PC-3 (cell line): Measurements from ENCODE around the gene EPS8. TPM values are rescaled to one million over a fixed set of nuclear protein-coding genes. Genes with fewer than 3 reads are reported as not detected.

Source experiments
- ATAC-seq: fragments of 200-7000 bp; cut with Tn5 transposase; 2 replicates; pipeline ENCODE4 v1.9.1; 2020; ENCODE audit warnings: mild to moderate bottlenecking, moderate library complexity
- BruUV-seq: library from RNA; stranded (reverse); fragments of 400-500 nt; replicated peaks from 2 replicates; lab custom pipeline; 2021; lab: Mats Ljungman, UMichigan
- CTCF ChIA-PET: fragments of 300-600 bp; sonication (Branson Sonifier 250); formaldehyde crosslinking; loops from one replicate; lab custom pipeline; 2022; ENCODE audit warnings: antibody characterized with exemption; lab: Charles Lee
- POLR2A ChIA-PET: fragments of 300-600 bp; sonication (Branson Sonifier 250); formaldehyde crosslinking; loops from one replicate; lab custom pipeline; 2022; ENCODE audit warnings: antibody characterized with exemption; ENCODE audit not compliant: unreplicated experiment; lab: Charles Lee
- DNase-seq: peaks from one replicate; pipeline ENCODE4 v3.0.0-alpha.2; 2015
- H2AFZ ChIP-seq: fragments of 300-600 bp; sonication (generic); 2 replicates; pipeline ENCODE4 v1.6.0; 2016; ENCODE audit warnings: antibody characterized with exemption, low read length
- H3F3A ChIP-seq: fragments of 300-600 bp; sonication (generic); one replicate; pipeline ENCODE4 v1.6.0; 2017; ENCODE audit warnings: antibody characterized with exemption, low read length, control low read depth, mild to moderate bottlenecking; ENCODE audit not compliant: unreplicated experiment
- H3K27ac ChIP-seq: fragments of 300-600 bp; sonication (generic); 2 replicates; pipeline ENCODE4 v1.5.1; 2016; ENCODE audit warnings: mild to moderate bottlenecking, low read length
- H3K27me3 ChIP-seq: fragments of 300-600 bp; sonication (generic); 2 replicates; pipeline ENCODE4 v1.6.1; 2016; ENCODE audit warnings: low read length, mixed read lengths
- H3K36me3 ChIP-seq: fragments of 300-600 bp; sonication (generic); 2 replicates; pipeline ENCODE4 v1.6.1; 2016; ENCODE audit warnings: low read depth, mixed run types, low read length, mixed read lengths
- H3K4me1 ChIP-seq: fragments of 300-600 bp; sonication (generic); 2 replicates; pipeline ENCODE4 v1.5.1; 2016; ENCODE audit warnings: low read length; ENCODE audit not compliant: insufficient read depth
- H3K4me2 ChIP-seq: fragments of 300-600 bp; sonication (generic); 2 replicates; pipeline ENCODE4 v1.6.0; 2016; ENCODE audit warnings: low read length
- H3K4me3 ChIP-seq: fragments of 300-600 bp; sonication (generic); 2 replicates; pipeline ENCODE4 v1.5.1; 2016; ENCODE audit warnings: mild to moderate bottlenecking, low read length, mixed read lengths
- H3K79me2 ChIP-seq: fragments of 300-600 bp; sonication (generic); 2 replicates; pipeline ENCODE4 v1.6.1; 2017; ENCODE audit warnings: low read length, mixed read lengths
- H3K9ac ChIP-seq: fragments of 300-600 bp; sonication (generic); 2 replicates; pipeline ENCODE4 v1.6.0; 2016; ENCODE audit warnings: mild to moderate bottlenecking, low read length
- H3K9me2 ChIP-seq: fragments of 300-600 bp; sonication (generic); replicated peaks from 2 replicates; pipeline ENCODE4 v1.6.1; 2016; ENCODE audit warnings: mixed run types, low read length, mixed read lengths
- H3K9me3 ChIP-seq: fragments of 300-600 bp; sonication (generic); 2 replicates; pipeline ENCODE4 v1.6.1; 2016; ENCODE audit warnings: low read length, mixed read lengths
- H4K20me1 ChIP-seq: fragments of 300-600 bp; sonication (generic); 2 replicates; pipeline ENCODE4 v1.6.1; 2016; ENCODE audit warnings: low read length, mixed read lengths
- EZH2 ChIP-seq: fragments of 300-600 bp; sonication (generic); IDR thresholded peaks from one replicate; pipeline ENCODE4 v1.6.1; 2017; ENCODE audit warnings: antibody characterized with exemption, mild to moderate bottlenecking, low read length; ENCODE audit not compliant: unreplicated experiment
- EZH2phosphoT487 ChIP-seq: fragments of 300-600 bp; sonication (generic); IDR thresholded peaks from 2 replicates; pipeline ENCODE4 v1.6.1; 2018; ENCODE audit warnings: mild to moderate bottlenecking, antibody characterized with exemption, low read length, borderline replicate concordance
- intact Hi-C: fragments of 100-400 bp; cut with micrococcal nuclease; formaldehyde crosslinking; loops from 2 replicates; pipeline ENCODE4 v1.9.0; 2023
- total RNA-seq: library from RNA; depleted of rRNA; stranded (reverse); fragments of >200 nt; gene quantifications from 2 replicates; pipeline ENCODE4 v1.2.3, GENCODE V29; 2014
- TF ChIP-seq, protein P1 (sequence below): fragments of 300-600 bp; sonication (generic); conservative IDR thresholded peaks from 2 replicates; pipeline ENCODE4 v1.5.1; 2017; ENCODE audit warnings: antibody characterized with exemption, low read depth, mild to moderate bottlenecking, low read length

EPS8 gene
- total RNA-seq, 1 experiment from 2014 or later: 47.4 TPM

DNA sequence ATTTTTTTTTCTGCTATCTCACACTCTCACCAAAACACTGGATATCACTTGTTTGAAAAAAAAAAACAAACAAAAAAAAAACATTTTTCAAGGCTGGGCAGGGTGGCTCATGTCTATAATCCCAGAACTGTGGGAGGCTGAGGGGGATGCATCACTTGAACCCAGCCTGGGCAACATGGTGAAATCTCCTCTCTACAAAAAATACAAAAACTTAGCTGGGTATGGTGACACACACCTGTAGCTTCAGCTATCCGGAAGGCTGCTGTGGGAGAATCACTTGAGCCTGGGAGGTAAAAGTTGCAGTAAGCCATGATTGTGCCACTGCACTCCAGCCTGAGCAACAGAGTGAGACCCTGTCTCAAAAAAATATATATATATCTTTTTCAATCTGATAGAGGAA, 66.2 kb downstream of the EPS8 start:
- Histone ChIP-seq H3K4me3 (no peak overlapping the region), H3F3A (no peaks in the 10 kb centered on the region), H3K27me3 (no peaks in the 10 kb centered on the region), H3K9me3 (no peaks in the 10 kb centered on the region), H3K9me2 (no peaks in the 10 kb centered on the region), H3K36me3 (no peaks in the 10 kb centered on the region), H3K9ac (no peak overlapping the region), H3K79me2 (peaks cover 28% of the 10 kb centered on the region), H3K27ac (no peak overlapping the region), H3K4me2 (no peak overlapping the region), H2AFZ (no peak overlapping the region), H3K4me1 (peaks cover 30% of the 10 kb centered on the region), H4K20me1 (no peaks in the 10 kb centered on the region)
- intact Hi-C loops: no loop called here
- ATAC-seq (no peak), DNase-seq (no peak)
- POLR2A ChIA-PET: no interaction called here
- CTCF ChIA-PET: no interaction called here
- BruUV-seq: no TSS peak
- TF ChIP-seq EZH2phosphoT487: no peak
- TF ChIP-seq, protein P1, sequence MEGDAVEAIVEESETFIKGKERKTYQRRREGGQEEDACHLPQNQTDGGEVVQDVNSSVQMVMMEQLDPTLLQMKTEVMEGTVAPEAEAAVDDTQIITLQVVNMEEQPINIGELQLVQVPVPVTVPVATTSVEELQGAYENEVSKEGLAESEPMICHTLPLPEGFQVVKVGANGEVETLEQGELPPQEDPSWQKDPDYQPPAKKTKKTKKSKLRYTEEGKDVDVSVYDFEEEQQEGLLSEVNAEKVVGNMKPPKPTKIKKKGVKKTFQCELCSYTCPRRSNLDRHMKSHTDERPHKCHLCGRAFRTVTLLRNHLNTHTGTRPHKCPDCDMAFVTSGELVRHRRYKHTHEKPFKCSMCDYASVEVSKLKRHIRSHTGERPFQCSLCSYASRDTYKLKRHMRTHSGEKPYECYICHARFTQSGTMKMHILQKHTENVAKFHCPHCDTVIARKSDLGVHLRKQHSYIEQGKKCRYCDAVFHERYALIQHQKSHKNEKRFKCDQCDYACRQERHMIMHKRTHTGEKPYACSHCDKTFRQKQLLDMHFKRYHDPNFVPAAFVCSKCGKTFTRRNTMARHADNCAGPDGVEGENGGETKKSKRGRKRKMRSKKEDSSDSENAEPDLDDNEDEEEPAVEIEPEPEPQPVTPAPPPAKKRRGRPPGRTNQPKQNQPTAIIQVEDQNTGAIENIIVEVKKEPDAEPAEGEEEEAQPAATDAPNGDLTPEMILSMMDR: no peak
- no peak for TF ChIP-seq EZH2

DNA sequence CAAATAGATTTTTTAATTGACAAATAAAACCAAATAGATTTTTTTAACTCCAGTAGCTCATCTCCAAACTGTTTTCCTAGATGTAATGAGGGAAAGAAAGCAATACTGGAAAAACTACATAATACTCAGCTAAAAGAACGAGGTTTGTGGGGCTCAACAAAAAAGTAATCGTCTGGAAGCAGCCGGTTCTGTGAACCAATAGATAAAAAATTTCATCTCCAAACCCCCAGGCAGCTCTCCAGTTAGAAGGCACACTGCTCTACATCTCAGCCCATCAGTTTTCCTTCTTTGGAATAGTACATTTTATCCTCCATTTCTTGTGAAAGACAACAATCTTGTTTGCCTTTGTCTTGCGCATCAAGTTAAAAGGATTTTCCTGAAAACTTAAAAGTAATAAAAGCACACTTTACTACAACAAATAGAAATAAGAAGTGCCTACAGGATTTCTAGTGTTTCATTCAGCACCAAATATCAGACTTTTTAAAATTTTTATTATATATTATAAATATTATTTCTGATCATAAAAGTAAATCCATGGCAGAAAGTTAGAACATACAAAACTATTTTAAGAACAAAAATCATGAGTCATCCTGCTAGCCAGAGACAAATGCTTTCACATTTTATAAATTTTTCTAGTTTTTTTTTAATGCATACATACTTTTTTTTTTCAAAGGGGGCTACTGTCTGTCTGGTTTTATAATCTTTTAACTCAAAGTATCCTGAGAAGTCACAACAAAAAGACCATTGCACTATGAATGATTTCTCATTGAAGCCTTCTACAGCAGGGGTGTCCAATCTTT, 67.7 kb downstream of the EPS8 start:
- Histone ChIP-seq H2AFZ (no peak overlapping the region), H3K9me3 (no peaks in the 10 kb centered on the region), H4K20me1 (no peaks in the 10 kb centered on the region), H3K4me1 (peaks cover 37% of the 10 kb centered on the region), H3F3A (no peaks in the 10 kb centered on the region), H3K4me3 (no peak overlapping the region), H3K27me3 (no peaks in the 10 kb centered on the region), H3K4me2 (no peak overlapping the region), H3K27ac (no peak overlapping the region), H3K9ac (no peak overlapping the region), H3K36me3 (no peaks in the 10 kb centered on the region), H3K79me2 (peaks cover 36% of the 10 kb centered on the region), H3K9me2 (no peaks in the 10 kb centered on the region)
- TF ChIP-seq EZH2phosphoT487: no peak
- TF ChIP-seq, protein P1: no peak
- TF ChIP-seq EZH2: no peak
- ChIA-PET POLR2A (no interaction called here), CTCF (no interaction called here)
- intact Hi-C loops: no loop called here
- ATAC-seq (no peak), DNase-seq (no peak)
- no TSS peak for BruUV-seq

DNA sequence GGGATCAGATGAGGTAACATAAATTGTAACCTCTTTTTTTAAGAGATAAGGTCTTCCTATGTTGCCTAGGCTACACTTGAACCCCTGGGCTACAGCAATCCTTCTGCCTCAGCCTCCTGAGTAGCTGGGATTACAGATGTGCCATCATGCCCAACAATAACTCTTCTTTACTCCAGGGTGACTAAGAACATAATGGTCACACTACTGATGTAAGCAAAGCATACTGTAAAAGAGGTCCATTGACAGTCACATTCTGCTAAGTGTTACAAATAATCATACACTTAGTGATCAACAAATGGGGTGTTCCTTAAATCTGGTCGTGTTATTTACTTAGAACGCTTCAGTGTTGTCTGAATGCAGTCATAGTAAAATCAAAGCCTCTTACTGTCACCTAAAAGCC, 68.9 kb downstream of the EPS8 start:
- Histone ChIP-seq H3K4me3 (no peak overlapping the region), H3K9me3 (no peaks in the 10 kb centered on the region), H3K4me1 (peaks cover 40% of the 10 kb centered on the region), H4K20me1 (no peaks in the 10 kb centered on the region), H3K27ac (no peak overlapping the region), H3K79me2 (peaks cover 40% of the 10 kb centered on the region), H3K9ac (no peak overlapping the region), H3F3A (no peaks in the 10 kb centered on the region), H3K9me2 (no peaks in the 10 kb centered on the region), H3K36me3 (no peaks in the 10 kb centered on the region), H2AFZ (no peak overlapping the region), H3K4me2 (no peak overlapping the region), H3K27me3 (no peaks in the 10 kb centered on the region)
- POLR2A ChIA-PET: no interaction called here
- ATAC-seq (no peak), DNase-seq (no peak)
- TF ChIP-seq, protein P1: no peak
- TF ChIP-seq EZH2: no peak
- no peak for TF ChIP-seq EZH2phosphoT487
- intact Hi-C loops: no loop called here
- no TSS peak for BruUV-seq
- CTCF ChIA-PET: no interaction called here
